GM12878 (cell line): ENCODE measurements around the gene PRLH.

Experiments
- ATF3 ChIP-seq: IDR thresholded peaks from 2 replicates; pipeline ENCODE4 v1.6.1; 2011; ENCODE audit warnings: low read depth, mild to moderate bottlenecking, low read length, moderate library complexity, borderline replicate concordance; ENCODE audit errors: extremely low read depth
- CEBPB ChIP-seq, 2 experiments: fragments of 150-350 bp in 1 of 2; IDR thresholded peaks; 2 replicates each; pipeline ENCODE4 v1.6.1; 2012 to 2014; ENCODE audit warnings: low read depth in 2 of 2, low read length in 2 of 2, borderline replicate concordance in 1 of 2, inconsistent platforms in 1 of 2
- CEBPZ ChIP-seq: fragments of 150-350 bp; IDR thresholded peaks from 2 replicates; pipeline ENCODE4 v1.6.1; 2016; ENCODE audit warnings: low read depth, low read length
- CTCF ChIP-seq, 3 experiments: IDR thresholded peaks in 2 of 3; conservative IDR thresholded peaks in 1 of 3; 2 replicates each; pipeline ENCODE4 v1.5.1; 2011; ENCODE audit warnings: low read depth in 3 of 3, low read length in 3 of 3, mild to moderate bottlenecking in 3 of 3, control low read depth in 2 of 3, moderate library complexity in 2 of 3, inconsistent platforms in 1 of 3, mixed read lengths in 1 of 3; ENCODE audit not compliant: control insufficient read depth in 2 of 3, insufficient read depth in 1 of 3; ENCODE audit errors: extremely low read depth in 1 of 3
- E2F4 ChIP-seq: IDR thresholded peaks from 2 replicates; pipeline ENCODE4 v1.6.1; 2012; ENCODE audit warnings: low read depth, low read length, improper control_type of control experiment
- EZH2 ChIP-seq: IDR thresholded peaks from 2 replicates; pipeline ENCODE4 v1.6.1; 2012; ENCODE audit warnings: low read depth, mild to moderate bottlenecking, control low read depth, inconsistent platforms, low read length, borderline replicate concordance; ENCODE audit not compliant: control insufficient read depth
- GATAD2B ChIP-seq: fragments of 450-650 bp; conservative IDR thresholded peaks from 2 replicates; pipeline ENCODE4 v1.6.1; 2017; ENCODE audit warnings: low read depth, mild to moderate bottlenecking, moderate library complexity
- HDAC2 ChIP-seq: fragments of 200-600 bp; sonication (generic); IDR thresholded peaks from 2 replicates; pipeline ENCODE4 v1.6.1; 2017
- IRF3 ChIP-seq: fragments of 450-650 bp; IDR thresholded peaks from 2 replicates; pipeline ENCODE4 v1.6.1; 2014; ENCODE audit warnings: mild to moderate bottlenecking
- NFXL1 ChIP-seq: fragments of 450-650 bp; IDR thresholded peaks from 2 replicates; pipeline ENCODE4 v1.6.1; 2017; ENCODE audit warnings: antibody characterized with exemption, mild to moderate bottlenecking, borderline replicate concordance
- PML ChIP-seq: IDR thresholded peaks from 2 replicates; pipeline ENCODE4 v1.6.1; 2012; ENCODE audit warnings: low read length, inconsistent platforms
- ZNF274 ChIP-seq: IDR thresholded peaks from one replicate; pipeline ENCODE4 v1.8.0; 2011; ENCODE audit not compliant: insufficient read length, insufficient read depth

- no peak for TF ChIP-seq PML
- TF ChIP-seq CEBPB (IDR thresholded peaks at IDR 0.05; ENCODE audit: borderline replicate concordance in 1 of 2, low read depth in 2 of 2, low read length in 2 of 2), result no peak
- TF ChIP-seq GATAD2B, result no peak
- TF ChIP-seq E2F4, result no peak
- TF ChIP-seq ATF3, result no peak
- no peak for TF ChIP-seq CTCF (IDR thresholded peaks at IDR 0.05 in 2 of 3, conservative IDR thresholded peaks at IDR 0.05 in 1 of 3; ENCODE audit: control insufficient read depth in 2 of 3, extremely low read depth in 1 of 3, insufficient read depth in 1 of 3, low read depth in 3 of 3, low read length in 3 of 3)
- no peak for TF ChIP-seq CEBPZ
- TF ChIP-seq IRF3, result no peak
- no peak for TF ChIP-seq NFXL1
- TF ChIP-seq ZNF274, result no peak
- no peak for TF ChIP-seq EZH2
- no peak for TF ChIP-seq HDAC2
Measured at GRCh38 chr2:237574894-237575868, 8.8 kb downstream of the PRLH start.
